Measurements from ENCODE around the gene LCP1. TPM values are rescaled to one million over a fixed set of nuclear protein-coding genes. Genes with fewer than 3 reads are reported as not detected.

Gene LCP1
- total RNA-seq, 4 donors from 2014 or later = 17.3 to 34.8 (median 24.7) TPM

GRCh38 chr13:46185634-46186033, 3.7 kb upstream of the LCP1 start:
- H3K36me3 ChIP-seq = no peaks in the 10 kb centered on the region
- no peak for DNase-seq
- TF ChIP-seq CTCF (IDR thresholded peaks at IDR 0.05) (no peak), POLR2A (IDR thresholded peaks at IDR 0.05) (no peak)
- H3K9me3 ChIP-seq = no peaks in the 10 kb centered on the region
- no peak overlapping the region for H3K27ac ChIP-seq
- no peaks in the 10 kb centered on the region for H3K4me1 ChIP-seq
- no peak overlapping the region for H3K4me3 ChIP-seq
- intact Hi-C loops (cut with DNase I; ENCODE audit: low total_unique reads) = no loop called here
- H3K27me3 ChIP-seq = no peaks in the 10 kb centered on the region

- DNase-seq = no peak
- intact Hi-C loops (cut with DNase I; ENCODE audit: low total_unique reads) = no loop called here
- no peak for TF ChIP-seq CTCF (IDR thresholded peaks at IDR 0.05)
- TF ChIP-seq POLR2A (IDR thresholded peaks at IDR 0.05) = no peak
- no peaks in the 10 kb centered on the region for H3K27me3 ChIP-seq
- no peaks in the 10 kb centered on the region for H3K4me1 ChIP-seq
- H3K27ac ChIP-seq = no peak overlapping the region
- H3K4me3 ChIP-seq = no peak overlapping the region
- H3K9me3 ChIP-seq = no peaks in the 10 kb centered on the region
- H3K36me3 ChIP-seq = no peaks in the 10 kb centered on the region
Observed at GRCh38 chr13:46184277-46184699, 2.3 kb upstream of the LCP1 start.

- intact Hi-C loops (cut with DNase I; ENCODE audit: low total_unique reads) = no loop called here
- Histone ChIP-seq H3K4me3 (no peak overlapping the region), H3K27me3 (no peaks in the 10 kb centered on the region), H3K4me1 (no peaks in the 10 kb centered on the region), H3K9me3 (no peaks in the 10 kb centered on the region), H3K36me3 (no peaks in the 10 kb centered on the region), H3K27ac (no peak overlapping the region)
- TF ChIP-seq POLR2A (IDR thresholded peaks at IDR 0.05) = no peak
- TF ChIP-seq CTCF (IDR thresholded peaks at IDR 0.05) = no peak
- DNase-seq = no peak
Observed at GRCh38 chr13:46183018-46183946, 1.3 kb upstream of the LCP1 start.

- no peak for TF ChIP-seq POLR2A (IDR thresholded peaks at IDR 0.05)
- TF ChIP-seq CTCF (IDR thresholded peaks at IDR 0.05) = no peak
- Histone ChIP-seq H3K4me1 (no peaks in the 10 kb centered on the region), H3K4me3 (no peak overlapping the region), H3K36me3 (no peaks in the 10 kb centered on the region), H3K27me3 (no peaks in the 10 kb centered on the region), H3K27ac (no peak overlapping the region), H3K9me3 (no peaks in the 10 kb centered on the region)
- intact Hi-C loops (cut with DNase I; ENCODE audit: low total_unique reads) = no loop called here
- DNase-seq = no peak
Observed at GRCh38 chr13:46182491-46182877, 507 bp upstream of the LCP1 start.

- Histone ChIP-seq H3K36me3 (no peaks in the 10 kb centered on the region), H3K4me1 (no peaks in the 10 kb centered on the region), H3K27me3 (no peaks in the 10 kb centered on the region), H3K27ac (no peak overlapping the region), H3K9me3 (no peaks in the 10 kb centered on the region), H3K4me3 (no peak overlapping the region)
- no peak for TF ChIP-seq CTCF (IDR thresholded peaks at IDR 0.05)
- TF ChIP-seq POLR2A (IDR thresholded peaks at IDR 0.05) = no peak
- no peak for DNase-seq
- intact Hi-C loops (cut with DNase I; ENCODE audit: low total_unique reads) = no loop called here
Observed at GRCh38 chr13:46181377-46181839, 569 bp downstream of the LCP1 start.

Data from uterus (tissue), 4 donors.